Neural progenitor cell (in vitro differentiated cells): ENCODE data around the gene MKI67.

Experiments
- EZH2 ChIP-seq: fragments of 200-600 bp; sonication (generic); IDR thresholded peaks from 2 replicates; pipeline ENCODE4 v1.6.1; 2017; ENCODE audit warnings: antibody characterized with exemption, mild to moderate bottlenecking, moderate library complexity
- TF ChIP-seq, protein P1 (sequence below): fragments of 200-600 bp; sonication (generic); IDR thresholded peaks from 2 replicates; pipeline ENCODE4 v1.5.1; 2017; ENCODE audit warnings: antibody characterized with exemption, mild to moderate bottlenecking

DNA sequence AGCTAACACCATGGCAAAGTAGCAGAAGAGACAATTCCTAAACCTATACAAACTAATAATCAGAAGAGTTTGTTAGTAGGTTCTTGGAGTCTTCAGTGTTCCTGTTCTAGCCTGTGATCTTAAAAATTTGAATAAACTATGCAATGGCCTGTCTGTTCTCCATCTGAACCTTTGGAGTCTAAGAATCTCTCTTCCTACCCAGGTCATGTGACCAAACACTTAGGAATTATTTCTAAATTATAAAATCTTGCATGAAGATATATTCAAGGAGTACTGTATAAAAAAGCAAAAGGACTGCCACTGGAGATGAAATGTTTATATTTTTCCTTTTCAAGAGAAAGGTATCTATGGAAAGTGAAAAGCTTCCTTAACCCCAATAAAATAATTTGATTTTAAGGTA lies 2.4 kb downstream of the MKI67 start:
- TF ChIP-seq, protein P1, sequence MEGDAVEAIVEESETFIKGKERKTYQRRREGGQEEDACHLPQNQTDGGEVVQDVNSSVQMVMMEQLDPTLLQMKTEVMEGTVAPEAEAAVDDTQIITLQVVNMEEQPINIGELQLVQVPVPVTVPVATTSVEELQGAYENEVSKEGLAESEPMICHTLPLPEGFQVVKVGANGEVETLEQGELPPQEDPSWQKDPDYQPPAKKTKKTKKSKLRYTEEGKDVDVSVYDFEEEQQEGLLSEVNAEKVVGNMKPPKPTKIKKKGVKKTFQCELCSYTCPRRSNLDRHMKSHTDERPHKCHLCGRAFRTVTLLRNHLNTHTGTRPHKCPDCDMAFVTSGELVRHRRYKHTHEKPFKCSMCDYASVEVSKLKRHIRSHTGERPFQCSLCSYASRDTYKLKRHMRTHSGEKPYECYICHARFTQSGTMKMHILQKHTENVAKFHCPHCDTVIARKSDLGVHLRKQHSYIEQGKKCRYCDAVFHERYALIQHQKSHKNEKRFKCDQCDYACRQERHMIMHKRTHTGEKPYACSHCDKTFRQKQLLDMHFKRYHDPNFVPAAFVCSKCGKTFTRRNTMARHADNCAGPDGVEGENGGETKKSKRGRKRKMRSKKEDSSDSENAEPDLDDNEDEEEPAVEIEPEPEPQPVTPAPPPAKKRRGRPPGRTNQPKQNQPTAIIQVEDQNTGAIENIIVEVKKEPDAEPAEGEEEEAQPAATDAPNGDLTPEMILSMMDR = no peak
- TF ChIP-seq EZH2 = no peak
